Measurements from ENCODE around the gene SEMA4D. TPM values are rescaled to one million over a fixed set of nuclear protein-coding genes. Genes with fewer than 3 reads are reported as not detected.

SEMA4D gene
- total RNA-seq, 1 donor: 0.72 TPM

GRCh38 chr9:89426384-89426961 is 71.4 kb downstream of the SEMA4D start:
- TF ChIP-seq, protein P1, sequence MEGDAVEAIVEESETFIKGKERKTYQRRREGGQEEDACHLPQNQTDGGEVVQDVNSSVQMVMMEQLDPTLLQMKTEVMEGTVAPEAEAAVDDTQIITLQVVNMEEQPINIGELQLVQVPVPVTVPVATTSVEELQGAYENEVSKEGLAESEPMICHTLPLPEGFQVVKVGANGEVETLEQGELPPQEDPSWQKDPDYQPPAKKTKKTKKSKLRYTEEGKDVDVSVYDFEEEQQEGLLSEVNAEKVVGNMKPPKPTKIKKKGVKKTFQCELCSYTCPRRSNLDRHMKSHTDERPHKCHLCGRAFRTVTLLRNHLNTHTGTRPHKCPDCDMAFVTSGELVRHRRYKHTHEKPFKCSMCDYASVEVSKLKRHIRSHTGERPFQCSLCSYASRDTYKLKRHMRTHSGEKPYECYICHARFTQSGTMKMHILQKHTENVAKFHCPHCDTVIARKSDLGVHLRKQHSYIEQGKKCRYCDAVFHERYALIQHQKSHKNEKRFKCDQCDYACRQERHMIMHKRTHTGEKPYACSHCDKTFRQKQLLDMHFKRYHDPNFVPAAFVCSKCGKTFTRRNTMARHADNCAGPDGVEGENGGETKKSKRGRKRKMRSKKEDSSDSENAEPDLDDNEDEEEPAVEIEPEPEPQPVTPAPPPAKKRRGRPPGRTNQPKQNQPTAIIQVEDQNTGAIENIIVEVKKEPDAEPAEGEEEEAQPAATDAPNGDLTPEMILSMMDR (IDR thresholded peaks at IDR 0.05; ENCODE audit: extremely low read depth, low read depth, low read length): no peak
- Histone ChIP-seq H3K27ac (ENCODE audit: low read depth, low read length) (no peak overlapping the region), H3K4me3 (ENCODE audit: insufficient read depth, low read length) (no peak overlapping the region), H2AFZ (ENCODE audit: low read length) (peak overlapping the region; percentile 41), H3K27me3 (ENCODE audit: insufficient read depth, low read length) (no peaks in the 10 kb centered on the region), H3K4me2 (ENCODE audit: insufficient read depth, low read length) (no peak overlapping the region), H3K36me3 (ENCODE audit: insufficient read depth, low read length) (no peaks in the 10 kb centered on the region), H3K4me1 (ENCODE audit: insufficient read depth, low read length) (peaks cover 16% of the 10 kb centered on the region), H4K20me1 (ENCODE audit: insufficient read depth, low read length) (no peaks in the 10 kb centered on the region), H3K9me3 (ENCODE audit: low read depth, low read length) (no peaks in the 10 kb centered on the region), H3K79me2 (ENCODE audit: insufficient read depth, low read length) (no peaks in the 10 kb centered on the region)
- no peak for DNase-seq (ENCODE audit: insufficient read length, low spot score, missing footprints)

DNA sequence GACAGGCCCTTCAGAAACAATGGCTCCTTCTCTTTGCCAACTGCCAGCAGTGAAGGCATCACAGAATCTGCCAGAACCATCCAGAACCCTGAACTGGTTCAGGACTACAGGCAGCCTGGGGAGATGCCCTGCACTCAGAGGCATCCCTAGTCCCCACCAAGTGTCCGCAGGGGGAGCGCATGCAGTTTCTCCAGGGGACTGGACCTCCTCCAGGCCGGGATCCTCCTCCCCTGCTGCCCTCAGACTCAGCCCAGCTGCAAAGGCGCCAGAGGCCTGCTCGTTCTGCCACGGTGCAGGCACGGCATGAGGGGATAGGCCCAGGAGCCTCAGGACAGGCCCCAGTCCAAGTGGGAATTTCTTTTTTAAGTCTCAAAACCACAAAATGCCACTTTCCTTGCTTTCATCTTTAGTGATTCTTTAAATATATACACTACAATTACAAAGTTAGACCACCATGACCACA is 72.0 kb downstream of the SEMA4D start:
- TF ChIP-seq, protein P1 (IDR thresholded peaks at IDR 0.05; ENCODE audit: extremely low read depth, low read depth, low read length): no peak
- H3K4me1 ChIP-seq (ENCODE audit: insufficient read depth, low read length): peaks cover 19% of the 10 kb centered on the region
- H3K4me2 ChIP-seq (ENCODE audit: insufficient read depth, low read length): no peak overlapping the region
- H4K20me1 ChIP-seq (ENCODE audit: insufficient read depth, low read length): no peaks in the 10 kb centered on the region
- no peak for DNase-seq (ENCODE audit: insufficient read length, low spot score, missing footprints)
- peak overlapping the region; percentile 41 for H2AFZ ChIP-seq (ENCODE audit: low read length)
- H3K79me2 ChIP-seq (ENCODE audit: insufficient read depth, low read length): no peaks in the 10 kb centered on the region
- no peak overlapping the region for H3K4me3 ChIP-seq (ENCODE audit: insufficient read depth, low read length)
- no peak overlapping the region for H3K27ac ChIP-seq (ENCODE audit: low read depth, low read length)
- H3K36me3 ChIP-seq (ENCODE audit: insufficient read depth, low read length): no peaks in the 10 kb centered on the region
- no peaks in the 10 kb centered on the region for H3K9me3 ChIP-seq (ENCODE audit: low read depth, low read length)
- H3K27me3 ChIP-seq (ENCODE audit: insufficient read depth, low read length): no peaks in the 10 kb centered on the region

GRCh38 chr9:89425024-89425805 is 72.7 kb downstream of the SEMA4D start:
- H3K4me1 ChIP-seq (ENCODE audit: insufficient read depth, low read length): peaks cover 19% of the 10 kb centered on the region
- H3K27me3 ChIP-seq (ENCODE audit: insufficient read depth, low read length): no peaks in the 10 kb centered on the region
- TF ChIP-seq, protein P1 (IDR thresholded peaks at IDR 0.05; ENCODE audit: extremely low read depth, low read depth, low read length): no peak
- no peak overlapping the region for H2AFZ ChIP-seq (ENCODE audit: low read length)
- H3K4me3 ChIP-seq (ENCODE audit: insufficient read depth, low read length): no peak overlapping the region
- H4K20me1 ChIP-seq (ENCODE audit: insufficient read depth, low read length): no peaks in the 10 kb centered on the region
- H3K79me2 ChIP-seq (ENCODE audit: insufficient read depth, low read length): no peaks in the 10 kb centered on the region
- H3K36me3 ChIP-seq (ENCODE audit: insufficient read depth, low read length): no peaks in the 10 kb centered on the region
- H3K27ac ChIP-seq (ENCODE audit: low read depth, low read length): no peak overlapping the region
- DNase-seq (ENCODE audit: insufficient read length, low spot score, missing footprints): no peak
- no peaks in the 10 kb centered on the region for H3K9me3 ChIP-seq (ENCODE audit: low read depth, low read length)
- no peak overlapping the region for H3K4me2 ChIP-seq (ENCODE audit: insufficient read depth, low read length)

Measured in osteoblast (primary cell).